NT2/D1 (cell line): ENCODE results near the gene CACHD1.
"Not testable (repeated sequence)": the region's sequence is repeated elsewhere in the genome, so short reads cannot be mapped to it uniquely, and the experiment has no call there.

ENCODE experiments used
- DNase-seq: peaks from one replicate; pipeline ENCODE4 v3.0.0-alpha.2; 2011; ENCODE audit warnings: low read depth, low spot score
- H3K27me3 ChIP-seq: 2 replicates; pipeline ENCODE4 v1.6.0; 2011; ENCODE audit warnings: mild to moderate bottlenecking; ENCODE audit not compliant: insufficient read length, insufficient read depth
- H3K36me3 ChIP-seq: 2 replicates; pipeline ENCODE4 v1.6.1; 2011; ENCODE audit warnings: mild to moderate bottlenecking, low read length, mixed read lengths; ENCODE audit not compliant: insufficient read depth, insufficient read length
- H3K4me1 ChIP-seq: 2 replicates; pipeline ENCODE4 v1.5.1; 2011; ENCODE audit not compliant: insufficient read depth, insufficient read length
- H3K4me3 ChIP-seq: 2 replicates; pipeline ENCODE4 v1.5.1; 2011; ENCODE audit warnings: low read depth; ENCODE audit not compliant: insufficient read length
- H3K9ac ChIP-seq: 2 replicates; pipeline ENCODE4 v1.6.0; 2011; ENCODE audit warnings: low read depth; ENCODE audit not compliant: insufficient read length
- H3K9me3 ChIP-seq: 2 replicates; pipeline ENCODE4 v1.5.1; 2011; ENCODE audit warnings: mild to moderate bottlenecking, low read length; ENCODE audit not compliant: insufficient read depth
- SUZ12 ChIP-seq: IDR thresholded peaks from 2 replicates; pipeline ENCODE4 v1.6.1; 2011; ENCODE audit not compliant: insufficient read length, insufficient read depth; ENCODE audit errors: extremely low read depth
- YY1 ChIP-seq: IDR thresholded peaks from 2 replicates; pipeline ENCODE4 v1.6.1; 2011; ENCODE audit not compliant: insufficient read length, insufficient read depth
- ZNF274 ChIP-seq: IDR thresholded peaks from 2 replicates; pipeline ENCODE4 v1.6.1; 2011; ENCODE audit warnings: mild to moderate bottlenecking, low read depth, low read length

The CACHD1 gene

DNA sequence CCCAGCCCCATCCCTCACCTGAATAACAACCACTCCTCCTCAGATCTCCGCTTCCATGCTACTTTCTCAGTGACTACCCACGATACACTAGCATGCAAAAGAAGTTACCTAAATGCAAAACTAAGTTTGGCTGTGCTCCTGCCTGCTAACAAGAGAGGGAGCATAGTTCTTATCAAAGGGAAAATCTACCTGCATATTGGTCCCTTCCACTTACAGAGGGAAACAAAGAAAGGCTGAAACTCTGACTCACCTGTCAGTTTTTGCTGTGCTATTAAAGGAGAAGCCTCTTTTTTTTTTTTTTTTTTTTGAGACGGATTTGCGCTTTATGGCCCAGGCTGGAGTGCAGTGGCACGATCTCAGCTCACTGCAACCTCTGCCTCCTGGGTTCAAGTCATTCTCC lies 231.1 kb downstream of the CACHD1 start:
- DNase-seq = no peak
- TF ChIP-seq ZNF274 (no peak), SUZ12 (no peak), YY1 (no peak)
- Histone ChIP-seq H3K36me3 (no peaks in the 10 kb centered on the region), H3K27me3 (no peaks in the 10 kb centered on the region), H3K4me1 (peaks cover 5% of the 10 kb centered on the region), H3K4me3 (no peak overlapping the region), H3K9me3 (no peaks in the 10 kb centered on the region), H3K9ac (no peak overlapping the region)

GRCh38 chr1:64701886-64702285 lies 232.0 kb downstream of the CACHD1 start:
- no peaks in the 10 kb centered on the region for H3K27me3 ChIP-seq
- no peak overlapping the region for H3K9ac ChIP-seq
- no peak for DNase-seq
- no peaks in the 10 kb centered on the region for H3K36me3 ChIP-seq
- no peak overlapping the region for H3K4me3 ChIP-seq
- peaks cover 5% of the 10 kb centered on the region for H3K4me1 ChIP-seq
- TF ChIP-seq ZNF274 (no peak), YY1 (no peak), SUZ12 (no peak)
- H3K9me3 ChIP-seq = no peaks in the 10 kb centered on the region

DNA sequence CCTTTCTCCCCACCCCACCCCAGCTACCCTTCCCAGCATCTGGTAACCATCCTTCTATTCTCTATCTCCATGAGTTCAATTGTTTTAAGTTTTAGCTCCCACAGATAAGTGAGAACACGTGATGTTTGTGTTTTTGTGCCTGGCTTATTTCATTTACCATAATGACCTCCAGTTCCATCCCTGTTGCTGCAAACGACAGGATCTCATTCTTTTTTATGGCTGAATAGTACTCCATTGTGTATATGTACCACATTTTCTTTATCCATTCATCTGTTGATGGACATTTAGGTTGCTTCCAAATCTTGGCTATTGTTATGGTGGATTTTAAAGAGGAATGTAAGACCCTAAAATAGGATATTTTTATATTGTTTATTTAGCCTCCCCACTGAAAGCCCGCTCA lies 232.7 kb downstream of the CACHD1 start:
- not testable (repeated sequence) for H3K9me3 ChIP-seq, H3K4me1 ChIP-seq, H3K36me3 ChIP-seq, H3K9ac ChIP-seq, H3K4me3 ChIP-seq, H3K27me3 ChIP-seq, DNase-seq

- no peaks in the 10 kb centered on the region for H3K27me3 ChIP-seq
- H3K4me3 ChIP-seq = no peak overlapping the region
- H3K9me3 ChIP-seq = no peaks in the 10 kb centered on the region
- no peak for TF ChIP-seq SUZ12
- TF ChIP-seq ZNF274 = no peak
- no peak for TF ChIP-seq YY1
- H3K9ac ChIP-seq = no peak overlapping the region
- no peak for DNase-seq
- no peaks in the 10 kb centered on the region for H3K36me3 ChIP-seq
- H3K4me1 ChIP-seq = peaks cover 5% of the 10 kb centered on the region
These were observed 233.7 kb downstream of the CACHD1 start for GRCh38 chr1:64703600-64703999.

GRCh38 chr1:64705591-64705990 lies 235.7 kb downstream of the CACHD1 start:
- no peaks in the 10 kb centered on the region for H3K9me3 ChIP-seq
- TF ChIP-seq ZNF274 (no peak), YY1 (no peak), SUZ12 (no peak)
- H3K4me3 ChIP-seq = no peak overlapping the region
- H3K36me3 ChIP-seq = no peaks in the 10 kb centered on the region
- no peaks in the 10 kb centered on the region for H3K27me3 ChIP-seq
- no peaks in the 10 kb centered on the region for H3K4me1 ChIP-seq
- no peak overlapping the region for H3K9ac ChIP-seq
- no peak for DNase-seq

DNA sequence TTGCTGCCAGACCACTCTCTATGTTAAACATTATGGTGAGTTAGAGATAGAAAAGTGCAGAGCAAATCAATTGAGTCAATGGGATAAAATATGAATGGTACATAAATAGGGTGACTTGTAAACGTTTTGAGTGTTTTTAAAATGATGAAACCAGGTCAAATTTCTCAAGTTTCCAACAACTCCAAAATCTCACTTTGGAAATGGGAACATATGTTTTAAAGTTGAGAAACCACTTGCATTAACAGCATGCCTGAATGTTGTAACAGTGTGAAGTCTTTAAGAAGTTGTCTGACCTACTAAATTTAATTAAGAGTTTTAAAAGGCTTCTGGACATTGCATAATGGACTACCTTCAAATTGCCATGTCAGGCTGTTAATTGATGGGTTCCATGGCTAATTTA lies 241.3 kb downstream of the CACHD1 start:
- Histone ChIP-seq H3K9me3 (no peaks in the 10 kb centered on the region), H3K4me3 (no peak overlapping the region), H3K9ac (no peak overlapping the region), H3K36me3 (no peaks in the 10 kb centered on the region), H3K27me3 (no peaks in the 10 kb centered on the region), H3K4me1 (no peaks in the 10 kb centered on the region)
- no peak for DNase-seq
- TF ChIP-seq YY1 (no peak), SUZ12 (no peak), ZNF274 (no peak)

- DNase-seq = no peak
These were observed 242.1 kb downstream of the CACHD1 start for GRCh38 chr1:64712049-64712448.

DNA sequence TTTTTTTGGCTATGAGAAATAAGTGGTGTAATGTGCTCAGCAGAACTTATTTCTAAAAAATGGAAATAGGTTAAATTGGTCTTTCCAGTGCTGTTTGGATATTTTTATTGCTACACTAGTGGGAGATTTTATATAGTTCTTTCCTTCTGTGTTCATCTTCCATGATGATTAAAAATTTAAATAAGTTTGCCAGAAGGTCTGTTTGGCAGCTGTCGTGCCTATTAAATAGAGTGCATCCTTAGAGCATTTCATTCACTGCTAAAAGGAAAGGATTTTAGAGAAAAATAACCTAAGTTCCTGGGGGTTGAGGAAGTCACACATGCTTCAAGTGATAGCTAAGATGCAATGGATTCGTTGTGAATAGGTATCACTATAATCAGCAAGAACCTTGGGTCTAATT lies 245.3 kb downstream of the CACHD1 start:
- Histone ChIP-seq H3K36me3 (no peaks in the 10 kb centered on the region), H3K4me1 (no peaks in the 10 kb centered on the region), H3K27me3 (no peaks in the 10 kb centered on the region), H3K9me3 (peaks cover 13% of the 10 kb centered on the region; the same call in 1 of the 2 replicates), H3K9ac (no peak overlapping the region), H3K4me3 (no peak overlapping the region)
- no peak for TF ChIP-seq SUZ12
- no peak for TF ChIP-seq YY1
- no peak for TF ChIP-seq ZNF274
- DNase-seq = no peak

More at GRCh38 chr1:64712049-64712448, 242.1 kb downstream of the CACHD1 start:
- TF ChIP-seq YY1 = no peak
- H3K4me1 ChIP-seq = no peaks in the 10 kb centered on the region
- H3K36me3 ChIP-seq = no peaks in the 10 kb centered on the region
- no peaks in the 10 kb centered on the region; the same call in 1 of the 2 replicates for H3K9me3 ChIP-seq
- H3K9ac ChIP-seq = no peak overlapping the region
- no peaks in the 10 kb centered on the region for H3K27me3 ChIP-seq
- H3K4me3 ChIP-seq = no peak overlapping the region
